GM12892 (cell line): ENCODE results near the gene ADGRL1.

Source experiments
- POLR2A ChIP-seq: IDR thresholded peaks from 2 replicates; pipeline ENCODE4 v1.6.1; 2011; ENCODE audit warnings: low read depth, low read length, control low read depth
- POLR2AphosphoS5 ChIP-seq: IDR thresholded peaks from 2 replicates; pipeline ENCODE4 v1.6.1; 2011; ENCODE audit warnings: low read depth, low read length, control low read depth

- TF ChIP-seq POLR2AphosphoS5: no peak
- TF ChIP-seq POLR2A: no peak
Measured at GRCh38 chr19:14113762-14114414, 92.1 kb downstream of the ADGRL1 start.
